Measurements from ENCODE around the gene CACNA1I. TPM values are rescaled to one million over a fixed set of nuclear protein-coding genes. Genes with fewer than 3 reads are reported as not detected.

The CACNA1I gene
- total RNA-seq, 2 experiments from 2014 or later: 29.2 to 30.1 TPM

DNA sequence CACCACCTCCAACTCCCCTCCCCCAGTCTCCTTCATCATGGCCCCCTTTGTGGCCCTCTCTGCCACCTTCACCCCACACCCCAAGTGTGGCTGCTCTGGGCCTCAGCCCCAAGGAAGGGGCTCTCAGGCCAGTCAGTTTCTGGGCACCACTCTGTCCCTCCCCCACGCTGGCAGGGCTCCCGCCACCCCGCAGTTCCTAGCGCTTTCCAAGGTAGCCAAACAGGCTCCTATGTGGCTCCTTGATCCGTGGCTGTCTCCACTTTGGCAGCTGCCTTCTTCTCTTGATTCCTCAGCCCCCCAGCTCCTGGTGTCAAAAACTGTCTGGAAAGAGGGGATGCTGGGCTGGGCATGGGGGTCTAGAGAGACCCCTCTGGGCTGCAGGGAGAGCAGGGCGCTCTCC, 10.4 kb upstream of the CACNA1I start:
- Mint-ChIP-seq H3K4me3 (no peak overlapping the region), H3K4me1 (ENCODE audit: low read depth) (no peaks in the 10 kb centered on the region), H3K27me3 (peaks cover 18% of the 10 kb centered on the region), H3K9me3 (no peaks in the 10 kb centered on the region), H3K36me3 (ENCODE audit: low read depth) (no peaks in the 10 kb centered on the region), H3K27ac (no peak overlapping the region)
- no peaks in the 10 kb centered on the region for H3K36me3 ChIP-seq (ENCODE audit: insufficient read depth, low read length)
- TF ChIP-seq, protein P1, sequence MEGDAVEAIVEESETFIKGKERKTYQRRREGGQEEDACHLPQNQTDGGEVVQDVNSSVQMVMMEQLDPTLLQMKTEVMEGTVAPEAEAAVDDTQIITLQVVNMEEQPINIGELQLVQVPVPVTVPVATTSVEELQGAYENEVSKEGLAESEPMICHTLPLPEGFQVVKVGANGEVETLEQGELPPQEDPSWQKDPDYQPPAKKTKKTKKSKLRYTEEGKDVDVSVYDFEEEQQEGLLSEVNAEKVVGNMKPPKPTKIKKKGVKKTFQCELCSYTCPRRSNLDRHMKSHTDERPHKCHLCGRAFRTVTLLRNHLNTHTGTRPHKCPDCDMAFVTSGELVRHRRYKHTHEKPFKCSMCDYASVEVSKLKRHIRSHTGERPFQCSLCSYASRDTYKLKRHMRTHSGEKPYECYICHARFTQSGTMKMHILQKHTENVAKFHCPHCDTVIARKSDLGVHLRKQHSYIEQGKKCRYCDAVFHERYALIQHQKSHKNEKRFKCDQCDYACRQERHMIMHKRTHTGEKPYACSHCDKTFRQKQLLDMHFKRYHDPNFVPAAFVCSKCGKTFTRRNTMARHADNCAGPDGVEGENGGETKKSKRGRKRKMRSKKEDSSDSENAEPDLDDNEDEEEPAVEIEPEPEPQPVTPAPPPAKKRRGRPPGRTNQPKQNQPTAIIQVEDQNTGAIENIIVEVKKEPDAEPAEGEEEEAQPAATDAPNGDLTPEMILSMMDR (IDR thresholded peaks at IDR 0.05): no peak
- H3K4me3 ChIP-seq (ENCODE audit: low read length): no peak overlapping the region
- intact Hi-C loops (cut with DNase I, micrococcal nuclease): no loop called here
- H3K27ac ChIP-seq (ENCODE audit: low read depth in 1 of 2, low read length in 2 of 2): no peak overlapping the region
- H3K9me3 ChIP-seq (ENCODE audit: control insufficient read depth in 1 of 2, insufficient read depth in 1 of 2, low read length in 2 of 2): peaks cover 0 to 7% of the 10 kb centered on the region in 2 experiments
- DNase-seq (no peak), ATAC-seq (ENCODE audit: poor library complexity) (no peak)
- peaks cover 29 to 38% of the 10 kb centered on the region in 2 experiments for H3K27me3 ChIP-seq (ENCODE audit: control insufficient read depth in 1 of 2, insufficient read depth in 2 of 2, low read length in 2 of 2)
- H3K4me1 ChIP-seq (ENCODE audit: insufficient read depth, low read length): peaks cover 15% of the 10 kb centered on the region
- CTCF ChIA-PET: interaction anchor here (1.2 kb wide), 1 partner anchor 465 kb away, joined by 3 read pairs; no protein-coding TSS in a partner anchor
- POLR2A ChIA-PET: no interaction called here

DNA sequence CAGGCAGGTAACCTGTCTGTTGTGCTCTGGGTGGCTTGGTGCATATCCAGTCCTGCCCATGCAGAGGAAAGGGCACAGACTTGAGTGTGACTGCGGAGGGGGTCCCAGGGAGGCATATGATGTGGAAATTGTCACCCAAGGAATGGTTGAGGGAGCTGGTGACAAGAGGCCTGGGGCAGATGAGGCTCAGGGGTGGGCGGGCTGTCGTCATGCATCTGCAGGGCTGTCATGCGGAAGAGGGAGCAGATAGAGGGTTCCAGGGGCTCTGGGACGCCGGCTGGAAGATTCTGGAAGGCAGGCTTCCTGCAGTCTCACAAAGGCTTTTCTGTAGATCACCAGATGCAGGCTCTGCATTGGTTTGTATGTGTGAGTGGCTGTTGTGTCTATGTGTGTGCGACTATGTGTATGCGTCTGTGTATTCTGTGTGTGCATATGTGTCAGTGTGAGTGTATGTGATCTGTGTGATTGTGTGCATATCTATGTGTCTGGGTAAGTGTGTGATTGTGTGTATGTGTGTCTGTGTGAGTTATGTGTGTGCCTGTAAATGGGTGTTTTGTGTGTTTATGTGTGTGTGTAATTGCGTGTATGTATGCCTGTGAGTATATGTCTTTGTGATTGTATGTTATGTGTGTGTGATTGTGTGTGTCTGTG, 7.6 kb upstream of the CACNA1I start:
- POLR2A ChIA-PET: no interaction called here
- DNase-seq (no peak), ATAC-seq (ENCODE audit: poor library complexity) (no peak)
- CTCF ChIA-PET: no interaction called here
- intact Hi-C loops (cut with DNase I, micrococcal nuclease): no loop called here
- Histone ChIP-seq H3K9me3 (ENCODE audit: control insufficient read depth in 1 of 2, insufficient read depth in 1 of 2, low read length in 2 of 2) (no peaks in the 10 kb centered on the region), H3K27ac (ENCODE audit: low read depth in 1 of 2, low read length in 2 of 2) (no peak overlapping the region), H3K36me3 (ENCODE audit: insufficient read depth, low read length) (no peaks in the 10 kb centered on the region), H3K4me3 (ENCODE audit: low read length) (no peak overlapping the region), H3K27me3 (ENCODE audit: control insufficient read depth in 1 of 2, insufficient read depth in 2 of 2, low read length in 2 of 2) (peaks cover 13 to 18% of the 10 kb centered on the region in 2 experiments), H3K4me1 (ENCODE audit: insufficient read depth, low read length) (peaks cover 19% of the 10 kb centered on the region)
- Mint-ChIP-seq H3K36me3 (ENCODE audit: low read depth) (no peaks in the 10 kb centered on the region), H3K27me3 (no peaks in the 10 kb centered on the region), H3K9me3 (no peaks in the 10 kb centered on the region), H3K4me1 (ENCODE audit: low read depth) (peaks cover 13% of the 10 kb centered on the region), H3K4me3 (no peak overlapping the region), H3K27ac (no peak overlapping the region)
- TF ChIP-seq, protein P1 (IDR thresholded peaks at IDR 0.05): no peak

DNA sequence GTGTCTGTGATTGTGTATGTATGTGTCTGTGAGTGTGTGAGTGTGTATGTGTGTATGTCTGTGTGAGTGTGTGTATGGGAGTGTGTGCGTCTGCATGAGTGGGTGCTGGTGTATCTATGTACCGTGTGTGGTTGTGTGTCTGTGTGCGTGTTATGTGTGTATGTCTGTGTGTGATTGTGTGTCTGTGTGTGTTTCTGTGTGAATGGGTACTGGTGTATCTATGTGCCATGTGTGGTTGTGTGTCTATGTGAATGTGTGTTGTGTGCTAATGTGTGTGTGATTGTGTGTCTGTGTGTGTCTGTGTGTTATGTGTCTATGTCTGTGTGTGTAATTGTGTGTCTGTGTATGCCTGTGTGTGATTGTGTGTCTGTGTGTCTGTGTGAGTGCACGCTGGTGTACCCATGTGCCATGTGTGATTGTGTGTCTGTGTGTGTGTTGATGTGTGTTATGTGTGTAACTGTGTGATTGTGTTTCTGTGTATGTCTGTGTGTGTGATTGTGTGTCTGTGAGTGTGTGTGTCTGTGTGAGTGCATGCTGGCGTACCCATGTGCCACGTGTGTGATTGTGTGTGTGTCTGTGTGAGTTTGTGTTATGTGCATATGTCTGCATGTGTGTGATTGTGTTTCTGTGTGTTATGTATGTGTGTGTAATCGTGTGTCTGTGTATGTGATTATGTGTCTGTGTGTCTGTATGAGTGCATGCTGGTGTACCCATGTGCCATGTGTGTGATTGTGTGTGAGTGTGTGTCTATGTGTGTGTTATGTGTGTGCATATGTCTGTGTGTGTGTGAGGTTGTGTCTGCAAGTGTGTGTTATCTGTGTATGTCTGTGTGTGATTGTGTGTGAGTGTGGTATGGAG, 6.8 kb upstream of the CACNA1I start:
- peaks cover 16% of the 10 kb centered on the region for H3K4me1 Mint-ChIP-seq (ENCODE audit: low read depth)
- H3K27ac ChIP-seq (ENCODE audit: low read depth in 1 of 2, low read length in 2 of 2): no peak overlapping the region
- intact Hi-C loops (cut with DNase I, micrococcal nuclease): no loop called here
- no peak overlapping the region for H3K27ac Mint-ChIP-seq
- CTCF ChIA-PET: no interaction called here
- H3K9me3 Mint-ChIP-seq: no peaks in the 10 kb centered on the region
- H3K27me3 ChIP-seq (ENCODE audit: control insufficient read depth in 1 of 2, insufficient read depth in 2 of 2, low read length in 2 of 2): peaks cover 5 to 10% of the 10 kb centered on the region in 2 experiments
- no peak for ATAC-seq (ENCODE audit: poor library complexity)
- no peaks in the 10 kb centered on the region for H3K36me3 ChIP-seq (ENCODE audit: insufficient read depth, low read length)
- H3K4me3 Mint-ChIP-seq: no peak overlapping the region
- POLR2A ChIA-PET: no interaction called here
- no peak overlapping the region for H3K4me3 ChIP-seq (ENCODE audit: low read length)
- no peak for DNase-seq
- no peaks in the 10 kb centered on the region for H3K36me3 Mint-ChIP-seq (ENCODE audit: low read depth)
- H3K27me3 Mint-ChIP-seq: no peaks in the 10 kb centered on the region
- peaks cover 17% of the 10 kb centered on the region for H3K4me1 ChIP-seq (ENCODE audit: insufficient read depth, low read length)
- TF ChIP-seq, protein P1 (IDR thresholded peaks at IDR 0.05): no peak
- H3K9me3 ChIP-seq (ENCODE audit: control insufficient read depth in 1 of 2, insufficient read depth in 1 of 2, low read length in 2 of 2): no peaks in the 10 kb centered on the region
